SK-N-SH treated with all-trans-retinoic acid at 6 μM for 48 hours (cell line): ENCODE measurements around the gene ZSCAN18.

ENCODE experiments used
- ATAC-seq: fragments of 200-7000 bp; cut with Tn5 transposase; 3 replicates; pipeline ENCODE4 v1.9.1; 2020; ENCODE audit warnings: mild to moderate bottlenecking, moderate library complexity
- ARNTL ChIP-seq: fragments of 450-650 bp; formaldehyde crosslinking; IDR thresholded peaks from 2 replicates; pipeline ENCODE4 v1.5.0; 2020; ENCODE audit warnings: low read depth, mild to moderate bottlenecking, moderate library complexity, borderline replicate concordance
- CSDC2 ChIP-seq: fragments of 250-450 bp; sonication (Bioruptor Pico); IDR thresholded peaks from 2 replicates; pipeline ENCODE4 v1.5.0; 2020; ENCODE audit warnings: mild to moderate bottlenecking, moderate library complexity
- CSRNP3 ChIP-seq: fragments of 250-450 bp; sonication (Bioruptor Pico); IDR thresholded peaks from 2 replicates; pipeline ENCODE4 v1.5.1; 2021; ENCODE audit warnings: mild to moderate bottlenecking, moderate library complexity
- ESRRG ChIP-seq: fragments of 250-450 bp; sonication (Bioruptor Pico); IDR thresholded peaks from 2 replicates; pipeline ENCODE4 v1.6.1; 2021; ENCODE audit warnings: mild to moderate bottlenecking
- GLIS3 ChIP-seq: fragments of 250-450 bp; sonication (Bioruptor Pico); IDR thresholded peaks from 2 replicates; pipeline ENCODE4 v1.5.0; 2020; ENCODE audit warnings: mild to moderate bottlenecking, moderate library complexity
- ISL1 ChIP-seq: fragments of 250-450 bp; sonication (Bioruptor Pico); IDR thresholded peaks from 2 replicates; pipeline ENCODE4 v2.1.2; 2022; ENCODE audit warnings: mild to moderate bottlenecking, moderate library complexity
- OSR1 ChIP-seq: fragments of 250-450 bp; sonication (Bioruptor Pico); IDR thresholded peaks from 2 replicates; pipeline ENCODE4 v1.8.0; 2022; ENCODE audit warnings: moderate library complexity, mild to moderate bottlenecking, inconsistent platforms
- PATZ1 ChIP-seq: fragments of 250-450 bp; sonication (Bioruptor Pico); IDR thresholded peaks from 2 replicates; pipeline ENCODE4 v1.8.0; 2020; ENCODE audit warnings: mild to moderate bottlenecking, moderate library complexity, borderline replicate concordance
- POU6F1 ChIP-seq: fragments of 250-450 bp; sonication (Bioruptor Pico); IDR thresholded peaks from 2 replicates; pipeline ENCODE4 v1.8.0; 2021; ENCODE audit warnings: low read depth, mild to moderate bottlenecking, moderate library complexity, borderline replicate concordance
- PPARA ChIP-seq: fragments of 250-450 bp; sonication (Bioruptor Pico); IDR thresholded peaks from 2 replicates; pipeline ENCODE4 v1.5.0; 2020; ENCODE audit warnings: mild to moderate bottlenecking, borderline replicate concordance
- RARB ChIP-seq: fragments of 250-450 bp; sonication (Bioruptor Pico); IDR thresholded peaks from 2 replicates; pipeline ENCODE4 v1.8.0; 2021; ENCODE audit warnings: mild to moderate bottlenecking, moderate library complexity
- SNAI2 ChIP-seq: fragments of 250-450 bp; sonication (Bioruptor Pico); IDR thresholded peaks from 2 replicates; pipeline ENCODE4 v1.5.0; 2020; ENCODE audit warnings: mild to moderate bottlenecking, moderate library complexity
- TCF4 ChIP-seq: fragments of 250-450 bp; sonication (Bioruptor Pico); IDR thresholded peaks from 2 replicates; pipeline ENCODE4 v1.8.0; 2021; ENCODE audit warnings: mild to moderate bottlenecking, moderate library complexity, borderline replicate concordance
- TOX ChIP-seq: fragments of 250-450 bp; sonication (Bioruptor Pico); IDR thresholded peaks from 2 replicates; pipeline ENCODE4 v1.8.0; 2021; ENCODE audit warnings: mild to moderate bottlenecking, moderate library complexity, borderline replicate concordance
- TSHZ2 ChIP-seq: fragments of 250-450 bp; sonication (Bioruptor Pico); IDR thresholded peaks from 2 replicates; pipeline ENCODE4 v1.5.0; 2020; ENCODE audit warnings: mild to moderate bottlenecking, moderate library complexity
- ZFP3 ChIP-seq: fragments of 250-450 bp; sonication (Bioruptor Pico); IDR thresholded peaks from 2 replicates; pipeline ENCODE4 v1.5.0; 2020; ENCODE audit warnings: mild to moderate bottlenecking, moderate library complexity
- ZFP30 ChIP-seq: fragments of 450-650 bp; formaldehyde crosslinking; IDR thresholded peaks from 2 replicates; pipeline ENCODE4 v1.5.0; 2022; ENCODE audit warnings: mild to moderate bottlenecking, moderate library complexity
- ZNF565 ChIP-seq: fragments of 450-650 bp; formaldehyde crosslinking; conservative IDR thresholded peaks from 2 replicates; pipeline ENCODE4 v1.5.0; 2020; ENCODE audit warnings: low read depth, mild to moderate bottlenecking, moderate library complexity
- ZNF70 ChIP-seq: fragments of 450-650 bp; formaldehyde crosslinking; IDR thresholded peaks from 2 replicates; pipeline ENCODE4 v1.5.0; 2020; ENCODE audit warnings: mild to moderate bottlenecking, moderate library complexity
- ZNF8 ChIP-seq: fragments of 450-650 bp; formaldehyde crosslinking; IDR thresholded peaks from 2 replicates; pipeline ENCODE4 v1.5.0; 2020; ENCODE audit warnings: mild to moderate bottlenecking, moderate library complexity

The ZSCAN18 gene

GRCh38 chr19:58059003-58059670, 38.9 kb downstream of the ZSCAN18 start, which contains the start of gene ZNF135:
TSS of gene ZNF135 (plus strand) at chr19:58059282. CDS start at chr19:58060003, 721 bp downstream.
- peak; percentile 42; the same call in 1 of the 3 replicates for ATAC-seq
- TF ChIP-seq SNAI2 (CRISPR knock-in tag) (no peak), PATZ1 (no peak), TOX (no peak), ESRRG (CRISPR knock-in tag) (no peak), ZNF70 (CRISPR knock-in tag) (no peak), ZFP3 (CRISPR knock-in tag) (no peak), RARB (CRISPR knock-in tag) (no peak)

- ATAC-seq = no peak
- no peak for TF ChIP-seq ISL1
- no peak for TF ChIP-seq CSDC2
- TF ChIP-seq ZFP30 (CRISPR knock-in tag) = no peak
These were observed 39.6 kb downstream of the ZSCAN18 start for GRCh38 chr19:58058467-58058866.

- no peak for ATAC-seq
- TF ChIP-seq POU6F1 (CRISPR knock-in tag) (no peak), SNAI2 (CRISPR knock-in tag) (no peak), ZNF565 (CRISPR knock-in tag) (no peak), ZNF70 (CRISPR knock-in tag) (no peak), TOX (no peak), ZFP3 (CRISPR knock-in tag) (no peak), TSHZ2 (no peak)
These were observed 41.2 kb downstream of the ZSCAN18 start for GRCh38 chr19:58056861-58057260.

- ATAC-seq = no peak
- TF ChIP-seq PPARA (CRISPR knock-in tag) = no peak
- no peak for TF ChIP-seq OSR1 (CRISPR knock-in tag)
- TF ChIP-seq TSHZ2 = no peak
- no peak for TF ChIP-seq TCF4
- TF ChIP-seq TOX = no peak
- TF ChIP-seq ZFP30 (CRISPR knock-in tag) = no peak
- no peak for TF ChIP-seq ISL1
- TF ChIP-seq CSRNP3 (CRISPR knock-in tag) = no peak
- TF ChIP-seq ZNF8 (CRISPR knock-in tag) = no peak
- TF ChIP-seq RARB (CRISPR knock-in tag) = no peak
- TF ChIP-seq ZFP3 (CRISPR knock-in tag) = no peak
- TF ChIP-seq ARNTL (CRISPR knock-in tag) = no peak
- no peak for TF ChIP-seq PATZ1
- no peak for TF ChIP-seq GLIS3 (CRISPR knock-in tag)
- TF ChIP-seq SNAI2 (CRISPR knock-in tag) = no peak
- no peak for TF ChIP-seq CSDC2
- TF ChIP-seq, all 23 proteins: peak for 0
These were observed 41.8 kb downstream of the ZSCAN18 start for GRCh38 chr19:58056261-58056660.
